PC-9 (cell line): Measurements from ENCODE around the gene XYLB. TPM values are rescaled to one million over a fixed set of nuclear protein-coding genes. Genes with fewer than 3 reads are reported as not detected.

ENCODE experiments used
- BruUV-seq: library from RNA; stranded (reverse); fragments of 400-500 nt; replicated peaks from 2 replicates; lab custom pipeline; 2021; lab: Mats Ljungman, UMichigan
- CTCF ChIA-PET: fragments of 300-600 bp; sonication (Branson Sonifier 250); formaldehyde crosslinking; loops from one replicate; lab custom pipeline; 2022; ENCODE audit warnings: antibody characterized with exemption; lab: Charles Lee
- POLR2A ChIA-PET: fragments of 300-600 bp; sonication (Branson Sonifier 250); formaldehyde crosslinking; loops from one replicate; lab custom pipeline; 2022; ENCODE audit warnings: antibody characterized with exemption; ENCODE audit not compliant: unreplicated experiment; lab: Charles Lee
- DNase-seq, 2 experiments: peaks; one replicate each; pipeline versions ENCODE4 v3.0.0 to v3.0.0-alpha.2; 2015 to 2022; ENCODE audit warnings: mixed read lengths in 1 of 2
- H2AFZ ChIP-seq: fragments of 200-600 bp; sonication (generic); 2 replicates; pipeline ENCODE4 v1.8.1; 2017; ENCODE audit warnings: antibody characterized with exemption
- H3F3A ChIP-seq: fragments of 200-600 bp; sonication (generic); 2 replicates; pipeline ENCODE4 v1.8.1; 2017; ENCODE audit warnings: antibody characterized with exemption, mild to moderate bottlenecking, low read depth; ENCODE audit not compliant: insufficient read depth
- H3K27ac ChIP-seq: fragments of 200-600 bp; sonication (generic); 2 replicates; pipeline ENCODE4 v1.6.1; 2016; ENCODE audit warnings: mixed run types
- H3K27me3 ChIP-seq: fragments of 200-600 bp; sonication (generic); 2 replicates; pipeline ENCODE4 v1.6.1; 2016; ENCODE audit warnings: low read depth, mixed run types; ENCODE audit not compliant: insufficient read depth
- H3K36me3 ChIP-seq: fragments of 200-600 bp; sonication (generic); 2 replicates; pipeline ENCODE4 v1.6.1; 2016; ENCODE audit warnings: low read depth, mixed run types
- H3K4me1 ChIP-seq: fragments of 200-600 bp; sonication (generic); replicated peaks from 2 replicates; pipeline ENCODE4 v1.6.1; 2016; ENCODE audit warnings: mixed run types; ENCODE audit not compliant: insufficient read depth
- H3K4me2 ChIP-seq: fragments of 200-600 bp; sonication (generic); 2 replicates; pipeline ENCODE4 v1.6.1; 2017; ENCODE audit warnings: mixed run types
- H3K4me3 ChIP-seq: fragments of 200-600 bp; sonication (generic); 2 replicates; pipeline ENCODE4 v1.6.1; 2016; ENCODE audit warnings: mixed run types
- H3K79me2 ChIP-seq: fragments of 200-600 bp; sonication (generic); 2 replicates; pipeline ENCODE4 v1.6.1; 2017; ENCODE audit warnings: low read depth, mixed run types
- H3K9me2 ChIP-seq: fragments of 200-600 bp; sonication (generic); 2 replicates; pipeline ENCODE4 v1.8.1; 2017; ENCODE audit warnings: mild to moderate bottlenecking; ENCODE audit not compliant: insufficient read depth
- H3K9me3 ChIP-seq: fragments of 200-600 bp; sonication (generic); 2 replicates; pipeline ENCODE4 v1.8.1; 2016; ENCODE audit warnings: low read depth; ENCODE audit not compliant: insufficient read depth
- H4K20me1 ChIP-seq: fragments of 200-600 bp; sonication (generic); 2 replicates; pipeline ENCODE4 v1.8.1; 2017; ENCODE audit not compliant: insufficient read depth
- EZH2 ChIP-seq: fragments of 200-600 bp; sonication (generic); IDR thresholded peaks from 2 replicates; pipeline ENCODE4 v1.8.0; 2017; ENCODE audit warnings: antibody characterized with exemption, low read depth
- intact Hi-C: fragments of 100-400 bp; cut with micrococcal nuclease; formaldehyde crosslinking; loops from one replicate; pipeline ENCODE4 v1.10.0; 2022; ENCODE audit not compliant: unreplicated experiment
- total RNA-seq: library from RNA; stranded (reverse); gene quantifications from 2 replicates; pipeline ENCODE4 v1.2.3, GENCODE V29; 2021
- TF ChIP-seq, protein P1 (sequence below): fragments of 200-600 bp; sonication (generic); conservative IDR thresholded peaks from 2 replicates; pipeline ENCODE4 v1.6.1; 2017; ENCODE audit warnings: mixed run types, antibody characterized with exemption, mild to moderate bottlenecking, moderate library complexity

XYLB gene
- total RNA-seq, 1 experiment from 2014 or later: 2.4 TPM

- ChIA-PET POLR2A (no interaction called here), CTCF (no interaction called here)
- Histone ChIP-seq H2AFZ (peak within 1 kb of the TSS; percentile 88), H3K4me1 (peaks cover 13% of the 10 kb centered on the region), H3K27ac (no peak within 1 kb of the TSS), H3K4me3 (peak within 1 kb of the TSS; percentile 89), H3F3A (no peaks in the 10 kb centered on the region; the same call in 1 of the 2 replicates), H3K9me3 (no peaks in the 10 kb centered on the region), H3K36me3 (no peaks in the 10 kb centered on the region), H3K9me2 (no peaks in the 10 kb centered on the region), H4K20me1 (peaks cover 18% of the 10 kb centered on the region; the same call in 1 of the 2 replicates), H3K27me3 (no peaks in the 10 kb centered on the region), H3K4me2 (peak within 1 kb of the TSS; percentile 94), H3K79me2 (peaks cover 27% of the 10 kb centered on the region)
- TSS peak; percentile 41 for BruUV-seq
- TF ChIP-seq EZH2: no peak
- TF ChIP-seq, protein P1, sequence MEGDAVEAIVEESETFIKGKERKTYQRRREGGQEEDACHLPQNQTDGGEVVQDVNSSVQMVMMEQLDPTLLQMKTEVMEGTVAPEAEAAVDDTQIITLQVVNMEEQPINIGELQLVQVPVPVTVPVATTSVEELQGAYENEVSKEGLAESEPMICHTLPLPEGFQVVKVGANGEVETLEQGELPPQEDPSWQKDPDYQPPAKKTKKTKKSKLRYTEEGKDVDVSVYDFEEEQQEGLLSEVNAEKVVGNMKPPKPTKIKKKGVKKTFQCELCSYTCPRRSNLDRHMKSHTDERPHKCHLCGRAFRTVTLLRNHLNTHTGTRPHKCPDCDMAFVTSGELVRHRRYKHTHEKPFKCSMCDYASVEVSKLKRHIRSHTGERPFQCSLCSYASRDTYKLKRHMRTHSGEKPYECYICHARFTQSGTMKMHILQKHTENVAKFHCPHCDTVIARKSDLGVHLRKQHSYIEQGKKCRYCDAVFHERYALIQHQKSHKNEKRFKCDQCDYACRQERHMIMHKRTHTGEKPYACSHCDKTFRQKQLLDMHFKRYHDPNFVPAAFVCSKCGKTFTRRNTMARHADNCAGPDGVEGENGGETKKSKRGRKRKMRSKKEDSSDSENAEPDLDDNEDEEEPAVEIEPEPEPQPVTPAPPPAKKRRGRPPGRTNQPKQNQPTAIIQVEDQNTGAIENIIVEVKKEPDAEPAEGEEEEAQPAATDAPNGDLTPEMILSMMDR: no peak
- peak; percentile 65 to 77 for DNase-seq
- intact Hi-C loops: loop anchor here (10.0 kb wide), 2 partner anchors 108 to 318 kb away; partner anchors contain the start of genes ACAA1, MYD88 and XYLB
Measured at GRCh38 chr3:38453075-38453912, 106.7 kb downstream of the XYLB start, which contains the start of gene ACVR2B. Gene ACVR2B (plus strand): TSS chr3:38453890. CDS start chr3:38454323, 433 bp downstream.

GRCh38 chr3:38453913-38454177 is 107.3 kb downstream of the XYLB start:
- no peak for DNase-seq
- Histone ChIP-seq H3K4me2 (peak overlapping the region; percentile 91; the same call in 1 of the 2 replicates), H3F3A (no peaks in the 10 kb centered on the region; the same call in 1 of the 2 replicates), H3K36me3 (no peaks in the 10 kb centered on the region), H2AFZ (0 out of 2 replicates have a peak overlapping the region, but pooled peaks have one; percentile 88), H3K27me3 (no peaks in the 10 kb centered on the region), H3K9me2 (no peaks in the 10 kb centered on the region), H3K4me1 (peaks cover 13% of the 10 kb centered on the region), H3K4me3 (peak overlapping the region; percentile 89; the same call in 1 of the 2 replicates), H3K27ac (no peak overlapping the region), H3K79me2 (peaks cover 31% of the 10 kb centered on the region), H4K20me1 (peaks cover 18% of the 10 kb centered on the region; the same call in 1 of the 2 replicates), H3K9me3 (no peaks in the 10 kb centered on the region)
- no TSS peak for BruUV-seq
- no peak for TF ChIP-seq EZH2
- TF ChIP-seq, protein P1: no peak
- ChIA-PET POLR2A (no interaction called here), CTCF (no interaction called here)
- intact Hi-C loops: loop anchor here (2.0 to 10.0 kb wide), 3 partner anchors 27 to 319 kb away; partner anchors contain the start of genes ACAA1, MYD88 and XYLB

- peak overlapping the region; percentile 88 for H2AFZ ChIP-seq
- H3F3A ChIP-seq: no peaks in the 10 kb centered on the region; the same call in 1 of the 2 replicates
- no peaks in the 10 kb centered on the region for H3K9me2 ChIP-seq
- H3K27me3 ChIP-seq: no peaks in the 10 kb centered on the region
- TF ChIP-seq EZH2: no peak
- TF ChIP-seq, protein P1: no peak
- no peaks in the 10 kb centered on the region for H3K36me3 ChIP-seq
- H4K20me1 ChIP-seq: peaks cover 18% of the 10 kb centered on the region; the same call in 1 of the 2 replicates
- ChIA-PET CTCF (no interaction called here), POLR2A (no interaction called here)
- peak overlapping the region; percentile 89 for H3K4me3 ChIP-seq
- H3K9me3 ChIP-seq: no peaks in the 10 kb centered on the region
- H3K79me2 ChIP-seq: peaks cover 36% of the 10 kb centered on the region
- peak in 1 of 2 experiments; percentile 30 for DNase-seq
- intact Hi-C loops: loop anchor here (2.0 to 10.0 kb wide), 3 partner anchors 26 to 320 kb away; partner anchors contain the start of genes ACAA1, MYD88 and XYLB
- BruUV-seq: no TSS peak
- no peak overlapping the region for H3K27ac ChIP-seq
- H3K4me1 ChIP-seq: peaks cover 13% of the 10 kb centered on the region
- H3K4me2 ChIP-seq: peak overlapping the region; percentile 91
Measured at GRCh38 chr3:38454178-38454883, 107.7 kb downstream of the XYLB start.
